NB4 (cell line): ENCODE measurements around the gene TMPRSS3.

ENCODE experiments used
- DNase-seq: peaks from one replicate; pipeline ENCODE4 v3.0.0; 2010; ENCODE audit warnings: low read depth
- H3K4me3 ChIP-seq: one replicate; pipeline ENCODE4 v1.5.1; 2011; ENCODE audit warnings: mild to moderate bottlenecking, low read depth, low read length, moderate library complexity
- MYC ChIP-seq: IDR thresholded peaks from 2 replicates; pipeline ENCODE4 v1.6.1; 2011; ENCODE audit warnings: low read depth, low read length
- POLR2A ChIP-seq: IDR thresholded peaks from 2 replicates; pipeline ENCODE4 v1.6.1; 2011; ENCODE audit warnings: mild to moderate bottlenecking; ENCODE audit not compliant: insufficient read length; ENCODE audit errors: extremely low read depth
- TF ChIP-seq, protein P1 (sequence below): IDR thresholded peaks from one replicate; pipeline ENCODE4 v1.5.1; 2012; ENCODE audit warnings: low read depth, low read length
- TF ChIP-seq, protein P2 (sequence below): IDR thresholded peaks from 2 replicates; pipeline ENCODE4 v1.6.1; 2011; ENCODE audit warnings: low read depth, low read length

The TMPRSS3 gene

DNA sequence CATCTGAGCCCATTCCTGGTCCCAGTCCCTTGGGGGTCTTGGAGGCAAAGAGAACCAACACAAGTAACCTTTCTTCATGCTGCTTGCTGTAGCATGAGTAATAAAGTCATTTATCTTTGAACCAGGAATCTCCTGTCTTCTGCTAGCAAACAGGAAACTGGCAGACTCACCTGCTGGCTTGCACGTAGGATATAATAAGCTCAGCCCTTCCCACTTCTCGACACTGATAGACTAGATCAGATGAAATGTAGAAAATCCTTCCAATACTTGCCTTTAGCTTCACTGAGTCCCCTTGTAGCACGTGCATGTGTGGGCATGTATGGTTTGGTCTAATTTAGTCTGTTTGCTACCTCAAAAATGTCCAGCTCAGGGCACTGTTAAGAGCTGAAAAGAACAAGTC is 38.5 kb downstream of the TMPRSS3 start:
- H3K4me3 ChIP-seq = no peak overlapping the region
- no peak for DNase-seq
- TF ChIP-seq POLR2A (no peak), MYC (no peak)
- TF ChIP-seq, protein P1, sequence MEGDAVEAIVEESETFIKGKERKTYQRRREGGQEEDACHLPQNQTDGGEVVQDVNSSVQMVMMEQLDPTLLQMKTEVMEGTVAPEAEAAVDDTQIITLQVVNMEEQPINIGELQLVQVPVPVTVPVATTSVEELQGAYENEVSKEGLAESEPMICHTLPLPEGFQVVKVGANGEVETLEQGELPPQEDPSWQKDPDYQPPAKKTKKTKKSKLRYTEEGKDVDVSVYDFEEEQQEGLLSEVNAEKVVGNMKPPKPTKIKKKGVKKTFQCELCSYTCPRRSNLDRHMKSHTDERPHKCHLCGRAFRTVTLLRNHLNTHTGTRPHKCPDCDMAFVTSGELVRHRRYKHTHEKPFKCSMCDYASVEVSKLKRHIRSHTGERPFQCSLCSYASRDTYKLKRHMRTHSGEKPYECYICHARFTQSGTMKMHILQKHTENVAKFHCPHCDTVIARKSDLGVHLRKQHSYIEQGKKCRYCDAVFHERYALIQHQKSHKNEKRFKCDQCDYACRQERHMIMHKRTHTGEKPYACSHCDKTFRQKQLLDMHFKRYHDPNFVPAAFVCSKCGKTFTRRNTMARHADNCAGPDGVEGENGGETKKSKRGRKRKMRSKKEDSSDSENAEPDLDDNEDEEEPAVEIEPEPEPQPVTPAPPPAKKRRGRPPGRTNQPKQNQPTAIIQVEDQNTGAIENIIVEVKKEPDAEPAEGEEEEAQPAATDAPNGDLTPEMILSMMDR = no peak
- TF ChIP-seq, protein P2, sequence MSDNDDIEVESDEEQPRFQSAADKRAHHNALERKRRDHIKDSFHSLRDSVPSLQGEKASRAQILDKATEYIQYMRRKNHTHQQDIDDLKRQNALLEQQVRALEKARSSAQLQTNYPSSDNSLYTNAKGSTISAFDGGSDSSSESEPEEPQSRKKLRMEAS = no peak

DNA sequence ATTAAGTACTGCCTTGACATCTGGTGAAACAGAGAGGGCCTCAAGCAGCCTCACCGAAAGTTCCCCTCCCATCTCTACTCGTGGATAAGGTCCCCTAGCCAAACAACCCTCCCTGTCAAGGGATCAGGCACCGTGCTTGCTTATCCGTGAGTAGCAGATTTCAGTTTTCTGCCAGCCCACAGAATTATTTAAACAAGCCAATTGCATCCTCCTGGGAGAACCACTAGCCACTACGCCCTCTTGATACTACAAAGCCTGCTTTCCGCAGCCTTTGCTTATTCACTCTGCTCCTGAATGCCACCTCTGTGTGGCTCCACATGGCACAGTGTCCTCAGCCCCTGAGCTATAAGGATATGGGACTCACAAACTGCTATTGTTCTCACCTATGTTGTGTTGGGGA is 39.2 kb downstream of the TMPRSS3 start:
- DNase-seq = no peak
- no peak overlapping the region for H3K4me3 ChIP-seq
- TF ChIP-seq, protein P2 = no peak
- TF ChIP-seq, protein P1 = no peak
- no peak for TF ChIP-seq POLR2A
- TF ChIP-seq MYC = no peak

DNA sequence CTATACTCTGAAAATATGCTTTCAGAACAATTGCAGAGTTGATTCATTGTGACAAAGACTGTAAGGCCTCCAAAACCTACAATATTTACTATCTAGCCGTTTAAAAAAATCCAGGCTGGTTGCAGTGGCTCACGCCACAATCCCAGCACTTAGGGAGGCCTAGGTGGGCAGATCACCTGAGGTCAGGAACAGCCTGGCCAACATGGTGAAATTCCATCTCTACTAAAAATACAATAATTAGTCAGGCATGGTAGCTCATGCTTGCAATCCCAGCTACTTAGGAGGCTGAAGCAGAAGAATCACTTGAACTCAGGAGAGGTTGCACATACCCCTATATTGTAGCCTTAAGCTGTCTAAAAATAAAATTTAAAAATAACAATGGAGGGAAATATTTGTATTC is 39.8 kb downstream of the TMPRSS3 start:
- TF ChIP-seq, protein P1 = no peak
- TF ChIP-seq, protein P2 = no peak
- no peak for TF ChIP-seq POLR2A
- TF ChIP-seq MYC = no peak

DNA sequence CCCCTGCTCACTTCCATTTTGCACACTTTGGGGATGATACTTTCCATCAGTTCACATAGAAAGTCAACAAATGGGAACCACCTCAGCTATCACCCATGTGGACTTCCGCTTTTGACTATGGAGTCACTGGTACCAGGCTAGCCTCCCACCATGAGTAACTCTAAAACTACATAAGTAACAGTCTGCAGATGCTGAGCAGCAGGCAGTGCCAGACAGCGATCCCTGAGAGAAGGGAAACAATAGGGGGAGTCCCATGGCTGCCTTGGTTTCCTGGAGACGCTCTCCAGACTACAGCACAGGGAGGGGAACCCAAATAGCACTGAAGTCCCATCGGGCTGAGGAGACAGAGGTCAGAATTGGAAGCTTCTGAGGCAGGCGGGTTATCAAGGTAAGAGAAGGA is 42.2 kb downstream of the TMPRSS3 start:
- H3K4me3 ChIP-seq = no peak overlapping the region
- TF ChIP-seq, protein P1 = no peak
- no peak for TF ChIP-seq MYC
- TF ChIP-seq POLR2A = no peak
- TF ChIP-seq, protein P2 = no peak
- no peak for DNase-seq

More for the DNA sequence above, 39.8 kb downstream of the TMPRSS3 start:
- H3K4me3 ChIP-seq = no peak overlapping the region
- DNase-seq = no peak

DNA sequence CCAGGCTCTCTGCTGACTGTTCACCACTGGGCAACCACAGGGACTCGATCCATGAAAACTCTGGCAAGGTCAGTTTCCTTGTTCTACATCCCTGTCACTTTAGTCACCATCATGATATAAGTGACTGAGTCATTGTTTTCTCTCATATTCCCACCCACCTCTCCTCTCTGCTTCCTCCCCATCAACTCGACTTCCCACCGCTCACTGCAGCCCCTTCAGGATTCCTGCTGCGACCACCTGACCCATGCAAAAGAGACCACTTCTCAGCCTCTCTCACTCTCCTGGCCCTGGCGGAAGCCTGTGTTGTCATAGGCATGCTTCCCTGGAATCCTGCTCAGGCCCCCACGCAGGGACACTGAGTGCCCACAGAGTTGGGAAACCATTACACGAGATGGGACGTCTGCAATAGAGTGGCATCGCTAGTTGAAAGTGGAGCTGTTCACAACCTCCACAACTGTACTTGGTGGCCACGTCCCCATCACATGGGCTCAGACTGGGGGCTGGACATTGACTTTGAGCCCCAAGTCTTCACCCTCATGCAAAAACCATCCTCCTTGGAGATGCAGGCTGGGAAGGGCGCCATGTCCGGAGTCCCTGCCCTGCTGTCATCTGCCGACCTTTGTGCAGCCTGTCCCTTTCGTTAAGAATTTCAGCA is 43.3 kb downstream of the TMPRSS3 start:
- no peak overlapping the region for H3K4me3 ChIP-seq
- no peak for TF ChIP-seq MYC
- no peak for TF ChIP-seq POLR2A
- TF ChIP-seq, protein P2 = no peak
- TF ChIP-seq, protein P1 = no peak
- DNase-seq = no peak
